ENCODE results near the gene NPFF.

DNA sequence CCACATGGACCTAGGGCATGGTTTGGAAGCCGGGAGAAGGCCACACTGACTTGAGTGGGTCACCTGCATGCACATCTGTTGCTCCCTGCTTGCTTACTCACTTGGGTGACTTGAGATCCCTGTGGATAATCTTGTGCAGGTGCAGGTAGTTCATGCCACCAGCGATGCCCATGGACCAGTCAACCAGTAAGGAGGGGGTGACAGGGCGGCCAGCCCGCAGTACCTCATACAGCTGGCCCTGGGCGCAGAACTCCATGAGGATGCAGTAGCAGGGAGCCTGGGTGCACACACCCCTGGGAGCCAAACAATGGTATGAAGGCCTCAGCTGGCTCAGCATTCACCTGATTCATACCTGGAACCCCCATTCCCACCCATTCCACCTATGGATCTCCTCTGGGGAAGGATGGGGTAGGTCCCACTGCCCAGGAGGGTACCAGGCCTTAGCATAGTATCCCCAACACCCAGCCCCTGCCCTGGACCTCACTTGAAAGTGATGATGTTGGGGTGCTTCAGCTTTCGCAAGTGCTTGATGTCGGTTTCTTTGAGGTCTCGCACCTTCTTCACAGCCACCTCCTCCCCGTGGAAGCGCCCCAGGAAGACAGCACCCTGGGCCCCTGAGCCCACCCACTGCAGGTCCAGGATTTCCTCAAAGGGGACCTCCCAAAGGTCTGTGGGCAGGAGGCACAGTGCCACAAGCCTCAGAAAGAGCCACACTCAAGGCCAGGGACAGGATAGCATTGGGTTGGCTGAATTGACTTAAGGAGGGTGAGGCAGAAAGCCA, 21.1 kb downstream of the NPFF start:
- TF ChIP-seq, protein P1, sequence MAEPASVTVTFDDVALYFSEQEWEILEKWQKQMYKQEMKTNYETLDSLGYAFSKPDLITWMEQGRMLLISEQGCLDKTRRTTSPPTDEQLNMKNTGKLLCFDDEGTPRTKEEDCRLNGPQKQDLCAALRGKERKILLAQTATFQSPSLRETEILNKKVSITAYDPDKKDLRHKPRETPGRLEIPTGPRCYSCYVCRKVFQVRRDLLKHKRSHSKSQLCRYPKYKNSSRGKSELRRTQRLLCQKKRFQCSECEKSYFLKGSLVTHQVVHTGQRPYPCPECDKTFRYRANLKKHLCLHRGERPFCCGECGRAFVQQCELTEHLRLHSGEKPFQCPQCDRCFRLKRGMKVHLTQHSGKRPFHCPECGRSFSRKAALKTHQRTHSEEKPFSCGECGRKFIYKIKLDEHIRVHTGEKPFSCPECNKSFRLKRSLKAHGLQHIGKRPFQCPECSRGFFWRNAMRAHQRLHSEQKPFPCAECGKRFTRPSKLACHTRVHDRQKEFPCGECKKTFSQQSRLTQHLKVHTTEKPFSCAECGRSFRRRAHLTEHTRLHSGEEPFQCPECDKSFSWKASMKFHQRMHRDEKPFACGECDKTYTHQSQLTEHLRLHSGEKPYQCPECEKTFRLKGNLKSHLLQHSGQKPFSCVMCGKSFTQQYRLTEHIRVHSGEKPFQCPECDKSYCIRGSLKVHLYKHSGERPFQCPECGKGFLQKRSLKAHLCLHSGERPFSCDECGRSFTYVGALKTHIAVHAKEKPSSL (CRISPR knock-in tag; conservative IDR thresholded peaks at IDR 0.05): no peak
- TF ChIP-seq CTCF (IDR thresholded peaks at IDR 0.05): no peak
- no peak for TF ChIP-seq ZNF317 (CRISPR knock-in tag; IDR thresholded peaks at IDR 0.05; ENCODE audit: borderline replicate concordance, low read depth)
